ENCODE data around the gene CDKAL1.
"Not testable (repeated sequence)": the region's sequence is repeated elsewhere in the genome, so short reads cannot be mapped to it uniquely, and the experiment has no call there.

CDKAL1 gene

GRCh38 chr6:20498041-20498385, 36.2 kb upstream of the CDKAL1 start:
- no peak for TF ChIP-seq CTCF (IDR thresholded peaks at IDR 0.05; ENCODE audit: borderline replicate concordance, insufficient read depth, low read depth, low read length)
- no peak overlapping the region for H3K4me3 ChIP-seq (ENCODE audit: low read depth, low read length)

- no peak overlapping the region for H3K4me3 ChIP-seq (ENCODE audit: low read depth, low read length)
- no peak for TF ChIP-seq CTCF (IDR thresholded peaks at IDR 0.05; ENCODE audit: borderline replicate concordance, insufficient read depth, low read depth, low read length)
These were observed 25.0 kb upstream of the CDKAL1 start for GRCh38 chr6:20509212-20509611.

GRCh38 chr6:20511852-20512251, 22.4 kb upstream of the CDKAL1 start:
- TF ChIP-seq CTCF (IDR thresholded peaks at IDR 0.05; ENCODE audit: borderline replicate concordance, insufficient read depth, low read depth, low read length) = no peak
- no peak overlapping the region for H3K4me3 ChIP-seq (ENCODE audit: low read depth, low read length)

GRCh38 chr6:20525208-20525607, 9.0 kb upstream of the CDKAL1 start:
- H3K4me3 ChIP-seq (ENCODE audit: low read depth, low read length) = not testable (repeated sequence)

DNA sequence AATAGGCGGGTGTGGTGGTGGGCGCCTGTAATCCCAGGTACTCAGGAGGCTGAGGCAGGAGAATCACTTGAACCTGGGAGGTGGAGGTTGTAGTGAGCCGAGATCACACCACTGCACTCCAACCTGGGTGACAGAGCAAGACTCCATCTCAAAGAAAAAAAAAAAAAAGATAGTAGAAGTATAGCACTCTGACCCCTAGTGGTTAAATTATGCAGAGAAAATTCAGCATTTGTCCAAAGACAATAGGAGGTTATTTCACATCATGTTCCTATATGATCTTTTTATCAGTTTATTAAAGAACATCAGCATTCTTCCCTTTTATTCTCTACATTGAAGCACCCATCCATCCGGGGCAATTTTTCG, 5.2 kb upstream of the CDKAL1 start:
- not testable (repeated sequence) for H3K4me3 ChIP-seq (ENCODE audit: low read depth, low read length)

GRCh38 chr6:20532881-20533280, 1.4 kb upstream of the CDKAL1 start:
- H3K4me3 ChIP-seq (ENCODE audit: low read depth, low read length) = no peak overlapping the region
- no peak for TF ChIP-seq CTCF (IDR thresholded peaks at IDR 0.05; ENCODE audit: borderline replicate concordance, insufficient read depth, low read depth, low read length)

GRCh38 chr6:20533746-20534294, 437 bp upstream of the CDKAL1 start:
- no peak overlapping the region for H3K4me3 ChIP-seq (ENCODE audit: low read depth, low read length)
- TF ChIP-seq CTCF (IDR thresholded peaks at IDR 0.05; ENCODE audit: borderline replicate concordance, insufficient read depth, low read depth, low read length) = no peak

GRCh38 chr6:20538131-20538662, 3.9 kb downstream of the CDKAL1 start:
- no peak overlapping the region for H3K4me3 ChIP-seq (ENCODE audit: low read depth, low read length)
- TF ChIP-seq CTCF (IDR thresholded peaks at IDR 0.05; ENCODE audit: borderline replicate concordance, insufficient read depth, low read depth, low read length) = no peak
